Adipose tissue (tissue), 3 donors: ENCODE measurements around the gene ZSCAN30. TPM values are rescaled to one million over a fixed set of nuclear protein-coding genes. Genes with fewer than 3 reads are reported as not detected.

ENCODE experiments used
- H3K27ac ChIP-seq: one replicate; pipeline ENCODE4 v1.5.1; 2013; ENCODE audit warnings: low read depth, low read length
- WGBS, 3 donors: extraction: QIAGEN DNeasy Blood & Tissue Kit; methylation state at CpG; one replicate each; pipeline ENCODE4 v1.1.7; 2013; 5-methylcytosine and 5-hydroxymethylcytosine counted together
- polyA plus RNA-seq, 3 donors: library from polyadenylated mRNA; stranded (reverse); fragments of 200-250 nt; gene quantifications; one replicate each; pipeline ENCODE4 v1.2.3, GENCODE V29; 2013
- donor health status: healthy with polysubstance abuse.
- donor health status: Bipolar disorder and iron deficiency.
- donor health status: healthy.

Gene ZSCAN30
- polyA plus RNA-seq, 3 donors: 4.1 to 10.3 (median 6.2) TPM

DNA sequence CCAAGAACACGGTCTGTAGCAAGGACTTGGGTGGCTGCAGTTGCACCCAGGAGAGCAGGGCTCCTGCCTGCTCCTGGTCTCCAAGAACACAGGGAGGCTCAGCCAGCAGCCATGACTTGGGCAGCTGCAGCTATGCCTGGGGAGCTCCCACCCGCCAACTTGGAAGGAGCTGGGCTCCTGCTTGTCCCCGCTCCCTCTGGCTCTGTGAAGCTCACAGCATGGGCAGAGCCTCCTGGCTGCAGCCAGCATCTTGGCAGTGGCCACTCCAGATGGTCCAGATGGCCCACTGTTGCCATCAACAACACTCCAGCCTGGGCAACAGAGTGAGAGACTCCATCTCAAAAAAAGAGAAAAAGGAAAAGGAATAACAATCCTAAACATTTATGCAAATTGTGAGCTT lies 5.2 kb downstream of the ZSCAN30 start:
- WGBS, 3 donors: 97 to 100% (median 98%) methylated on average over 3 of the region's 3 CpGs

DNA sequence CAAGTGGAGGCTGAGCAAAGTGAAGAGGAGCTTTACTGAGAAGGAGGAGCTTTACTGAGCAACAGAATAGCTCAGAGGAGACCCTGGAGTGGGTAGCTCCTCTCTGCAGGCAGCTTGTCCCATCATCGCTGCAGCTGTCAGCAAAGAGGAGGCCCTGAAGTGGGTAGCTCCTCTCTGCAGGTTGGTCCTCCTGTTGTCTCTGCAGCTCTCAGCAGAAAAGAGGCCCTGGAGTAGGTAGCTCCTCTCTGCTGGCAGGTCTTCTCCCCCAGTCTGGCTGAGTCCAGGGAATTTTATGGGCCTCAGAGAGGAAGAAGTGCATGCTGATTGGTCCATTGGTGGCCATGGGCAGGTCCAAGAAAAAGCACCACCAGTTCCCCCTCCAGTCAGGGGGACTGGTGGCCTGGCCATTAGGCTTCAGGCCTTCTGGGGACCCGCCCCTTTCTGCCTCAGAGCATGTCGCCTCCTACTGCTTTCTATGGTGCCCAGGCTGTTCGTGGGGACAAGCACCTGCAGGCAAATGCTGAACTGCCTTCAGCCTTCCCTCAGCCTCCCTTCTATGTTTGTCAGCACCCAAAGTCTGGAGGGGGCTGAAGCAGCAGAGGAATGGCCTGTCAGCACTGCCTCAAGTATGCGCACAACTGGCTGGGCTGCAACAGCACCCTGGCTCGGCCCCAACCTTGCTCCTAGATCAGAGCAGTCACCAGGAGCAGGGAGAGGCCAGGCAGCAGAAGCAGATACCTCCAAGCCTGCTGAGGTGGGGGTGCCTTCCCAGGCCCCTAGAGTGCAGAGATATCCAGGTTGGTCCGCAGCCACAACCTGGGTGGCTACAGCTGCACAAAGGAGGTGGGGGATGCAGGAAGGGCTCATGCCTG lies 5.9 kb downstream of the ZSCAN30 start:
- 97 to 98% (median 97%) methylated on average over 7 of the region's 7 CpGs for WGBS, 3 donors
- H3K27ac ChIP-seq: no peak overlapping the region

More for the DNA sequence above, 5.2 kb downstream of the ZSCAN30 start:
- no peak overlapping the region for H3K27ac ChIP-seq

DNA sequence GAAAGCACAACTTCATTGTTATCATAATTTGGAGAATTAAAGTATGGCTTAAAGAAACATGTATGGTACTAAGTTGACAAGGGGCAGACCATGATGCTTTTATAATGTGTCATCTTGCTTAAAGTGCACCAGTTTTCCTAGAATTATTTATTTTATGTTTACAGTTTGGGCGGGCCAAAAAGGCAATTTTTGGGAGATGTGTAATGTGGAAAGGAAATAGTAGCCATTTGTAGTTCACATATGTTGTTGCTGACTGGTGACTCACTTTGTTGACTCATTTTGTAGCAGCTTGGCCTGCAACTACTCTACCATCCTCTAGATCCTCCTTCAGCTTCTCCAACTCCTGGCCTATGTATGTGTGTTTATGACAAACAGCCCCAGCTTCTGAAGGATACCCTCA lies 7.7 kb downstream of the ZSCAN30 start:
- H3K27ac ChIP-seq: no peak overlapping the region
- WGBS, 3 donors: 82 to 91% (median 86%) methylated on average over 1 of the region's 1 CpG

DNA sequence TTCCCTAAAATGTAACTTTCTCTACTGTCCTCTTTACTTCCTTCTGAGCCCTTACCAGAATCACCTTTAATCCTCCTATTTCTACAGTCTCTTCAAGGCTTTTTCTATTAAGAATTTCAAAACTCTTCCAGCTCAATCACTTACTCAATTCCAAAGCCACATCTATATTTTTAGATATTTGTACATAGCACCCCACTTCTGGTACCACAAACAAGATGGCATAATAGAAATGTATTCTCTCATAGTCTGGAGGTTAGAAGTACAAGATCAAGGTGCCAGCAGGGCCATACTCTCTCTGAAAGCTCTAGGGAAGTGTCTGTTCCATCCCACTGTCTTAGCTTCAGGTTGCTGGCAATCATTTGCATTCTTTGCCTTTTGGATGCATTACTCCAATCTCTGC lies 11.1 kb downstream of the ZSCAN30 start:
- H3K27ac ChIP-seq: no peak overlapping the region

DNA sequence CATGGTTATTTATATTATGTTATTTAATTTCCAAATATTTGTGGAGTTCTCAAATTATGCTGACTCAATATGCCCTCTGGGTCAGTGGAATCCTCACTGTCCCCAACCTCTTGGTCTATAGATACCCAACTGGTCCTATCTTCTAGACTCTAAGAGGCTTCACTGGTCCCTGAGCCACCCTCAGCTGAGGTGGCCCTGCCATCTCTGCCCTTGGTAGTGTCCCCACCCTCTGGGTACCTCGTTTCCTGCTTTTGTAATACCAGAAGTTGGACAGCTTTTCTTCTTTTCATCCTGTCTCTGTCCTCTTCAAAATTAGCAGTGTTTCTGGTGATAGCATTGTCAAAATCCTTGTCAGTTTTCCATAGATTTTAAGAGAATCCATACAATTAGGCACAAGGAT lies 11.9 kb downstream of the ZSCAN30 start:
- no peak overlapping the region for H3K27ac ChIP-seq
- 75 to 91% (median 88%) methylated on average over 1 of the region's 1 CpG for WGBS, 3 donors

DNA sequence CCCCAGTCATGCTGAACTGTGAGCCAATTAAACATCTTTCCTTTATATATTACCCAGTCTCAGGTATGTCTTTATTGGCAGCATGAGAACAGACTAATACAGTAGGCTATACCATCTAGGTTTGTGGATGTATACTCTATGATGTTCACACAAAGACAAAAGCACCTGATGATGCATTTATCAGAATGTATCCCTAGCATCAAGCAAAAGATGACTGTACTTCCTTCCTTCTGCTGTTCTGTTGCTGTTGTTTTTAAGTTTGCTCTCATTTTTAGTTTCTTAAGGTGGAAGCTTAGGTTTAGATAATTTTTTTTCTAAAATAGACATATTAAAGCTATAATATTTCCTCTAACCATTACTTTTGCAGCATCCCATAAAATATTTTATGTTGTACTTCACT lies 12.4 kb downstream of the ZSCAN30 start:
- H3K27ac ChIP-seq: no peak overlapping the region

DNA sequence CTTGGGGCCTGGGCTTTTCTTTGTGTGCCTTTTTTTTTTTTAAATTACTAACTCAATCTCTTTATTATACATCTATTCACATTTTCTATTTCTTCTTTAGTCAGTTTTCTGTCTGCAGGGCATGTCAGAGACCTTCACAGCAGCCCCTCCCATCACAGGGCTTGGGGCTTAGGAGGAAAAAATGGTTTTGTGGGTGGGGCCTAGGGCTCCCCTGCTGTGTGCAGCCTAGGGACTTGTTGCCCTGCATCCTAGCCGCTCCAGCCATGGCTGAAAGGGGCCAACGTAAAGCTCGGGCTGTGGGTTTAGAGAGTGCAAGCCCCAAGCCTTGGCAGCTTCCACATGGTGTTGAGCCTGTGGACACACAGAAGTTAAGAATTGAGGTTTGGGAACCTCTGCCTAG lies 13.8 kb downstream of the ZSCAN30 start:
- 96 to 100% (median 99%) methylated on average over 3 of the region's 3 CpGs for WGBS, 3 donors

DNA sequence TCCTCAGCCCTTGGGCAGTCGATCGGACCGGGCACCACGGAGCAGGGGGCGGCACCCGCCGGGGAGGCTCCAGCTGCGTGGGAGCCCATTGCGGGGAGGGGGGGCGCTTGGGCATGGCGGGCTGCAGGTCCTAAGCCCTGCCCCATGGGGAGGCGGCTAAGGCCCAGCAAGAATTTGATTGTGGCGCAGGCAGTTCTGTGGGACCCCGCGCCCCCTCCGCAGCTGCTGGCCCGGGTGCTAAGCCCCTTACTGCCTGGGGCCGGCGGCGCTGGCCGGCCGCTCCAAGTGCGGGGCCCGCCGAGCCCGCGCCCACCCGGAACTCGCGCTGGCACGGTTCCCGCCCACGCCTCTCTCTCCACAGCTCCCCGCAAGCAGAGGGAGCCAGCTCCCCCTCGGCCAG lies 18.4 kb downstream of the ZSCAN30 start:
- 93 to 96% (median 96%) methylated on average over 19 to 35 of the region's 35 CpGs for WGBS, 3 donors
- H3K27ac ChIP-seq: no peak overlapping the region

More for the DNA sequence above, 13.8 kb downstream of the ZSCAN30 start:
- no peak overlapping the region for H3K27ac ChIP-seq

DNA sequence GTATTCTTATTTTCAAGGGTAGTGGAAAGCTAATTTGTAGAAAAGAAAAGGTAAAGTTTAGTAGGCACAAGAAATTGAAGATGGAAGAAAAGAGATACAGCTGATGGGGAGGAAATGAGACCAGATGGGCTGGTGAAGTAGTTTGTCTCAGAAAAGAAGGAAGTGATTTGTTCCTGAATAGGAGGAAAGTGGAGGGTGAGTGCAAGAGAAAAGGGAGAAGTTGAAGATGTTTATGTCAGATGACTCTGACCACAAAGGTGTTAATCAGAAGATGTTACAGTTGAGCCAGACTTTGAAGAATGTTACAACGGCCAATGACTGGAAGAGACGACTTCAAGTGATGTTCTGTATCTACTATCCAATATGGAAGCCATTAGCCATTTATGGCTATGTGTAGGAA lies 21.2 kb downstream of the ZSCAN30 start:
- H3K27ac ChIP-seq: no peak overlapping the region
- WGBS, 3 donors: 47 to 81% (median 74%) methylated on average over 2 of the region's 2 CpGs

DNA sequence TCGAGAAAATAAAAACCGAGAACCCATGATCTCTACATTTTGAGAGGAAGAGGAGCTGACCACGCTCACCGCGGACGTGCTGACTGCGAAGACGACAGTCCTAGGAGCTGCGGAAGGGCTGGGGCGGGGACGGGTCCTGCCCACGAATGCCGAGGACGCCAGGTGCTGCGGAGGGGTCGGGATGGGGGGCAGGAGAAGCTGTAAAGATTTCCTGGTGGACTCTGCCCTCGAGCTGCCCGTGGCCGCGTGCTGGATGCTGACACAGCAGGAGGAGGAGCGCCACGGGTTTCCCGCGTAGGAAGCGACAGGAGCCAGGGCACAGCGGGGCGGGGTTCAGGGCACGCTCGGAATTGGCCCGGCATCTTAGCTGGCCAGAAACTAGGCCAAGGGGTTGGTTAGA lies 22.2 kb downstream of the ZSCAN30 start:
- H3K27ac ChIP-seq: no peak overlapping the region
- 30 to 40% (median 33%) methylated on average over 30 of the region's 30 CpGs for WGBS, 3 donors

DNA sequence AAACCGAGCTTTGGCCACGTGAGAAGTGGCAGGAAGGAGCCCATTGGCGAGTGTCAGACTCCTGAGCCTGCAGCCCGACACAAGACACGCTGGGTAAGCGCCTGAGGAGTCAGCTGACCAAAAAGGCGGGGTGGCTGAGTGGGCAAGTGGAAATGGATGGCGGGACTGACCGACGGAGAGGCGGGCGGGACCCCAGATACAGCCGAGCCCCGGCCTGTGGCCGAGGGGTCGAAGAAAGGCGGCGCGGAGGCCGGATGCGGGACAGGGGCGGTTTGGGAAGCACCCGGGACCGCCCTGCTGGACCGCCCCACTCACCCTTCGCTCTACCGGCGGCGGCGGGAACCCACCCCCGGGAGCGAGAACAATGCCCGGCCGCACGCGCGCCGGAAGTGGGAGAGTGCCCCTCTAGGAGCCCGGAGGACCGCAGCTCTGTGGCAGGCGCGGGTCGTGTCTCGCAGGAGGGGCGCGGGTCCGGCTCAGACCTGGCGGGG lies 22.8 kb downstream of the ZSCAN30 start:
- 1 to 3% (median 1%) methylated on average over 43 to 48 of the region's 48 CpGs for WGBS, 3 donors
- no peak overlapping the region for H3K27ac ChIP-seq

DNA sequence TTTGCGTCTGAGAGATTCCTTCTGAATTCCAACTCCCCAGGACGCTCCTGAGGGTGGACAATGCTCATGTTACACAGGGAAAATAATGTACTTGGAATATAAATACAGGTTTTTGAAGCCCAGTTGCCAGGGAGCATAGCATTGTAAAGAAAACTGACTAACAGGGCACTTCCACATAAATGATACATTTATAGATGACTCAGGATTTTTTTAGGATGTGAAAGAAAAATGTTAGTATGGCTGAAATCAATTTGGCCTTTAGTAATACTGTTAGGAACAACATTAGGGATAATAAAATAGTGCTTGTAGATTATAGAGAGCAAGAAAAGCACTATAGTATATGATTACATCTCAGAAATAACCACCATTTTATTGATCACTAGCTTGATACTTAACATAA lies 25.6 kb downstream of the ZSCAN30 start:
- no peak overlapping the region for H3K27ac ChIP-seq
- WGBS, 3 donors: 89 to 95% (median 90%) methylated on average over 2 of the region's 2 CpGs

DNA sequence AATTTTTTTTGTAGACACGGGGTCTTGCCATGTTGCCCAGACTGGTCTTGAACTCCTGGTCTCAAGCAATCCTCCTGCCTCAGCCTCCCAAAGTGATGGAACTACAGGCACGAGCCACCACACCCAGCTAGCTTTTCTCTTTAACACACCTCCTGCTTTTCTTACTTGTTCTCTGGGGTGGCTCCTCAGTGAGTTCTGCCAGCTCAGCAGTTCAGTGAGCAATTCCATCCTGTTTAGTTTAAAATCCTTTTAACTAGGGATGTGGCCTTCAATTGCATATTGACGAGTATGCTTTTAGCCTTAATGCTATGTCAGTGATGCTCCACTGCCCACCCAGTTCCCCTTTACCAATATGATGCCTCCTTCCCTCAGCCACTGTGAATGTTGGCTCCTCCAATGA lies 33.1 kb downstream of the ZSCAN30 start:
- 92 to 97% (median 93%) methylated on average over 3 of the region's 3 CpGs for WGBS, 3 donors
- H3K27ac ChIP-seq: no peak overlapping the region

DNA sequence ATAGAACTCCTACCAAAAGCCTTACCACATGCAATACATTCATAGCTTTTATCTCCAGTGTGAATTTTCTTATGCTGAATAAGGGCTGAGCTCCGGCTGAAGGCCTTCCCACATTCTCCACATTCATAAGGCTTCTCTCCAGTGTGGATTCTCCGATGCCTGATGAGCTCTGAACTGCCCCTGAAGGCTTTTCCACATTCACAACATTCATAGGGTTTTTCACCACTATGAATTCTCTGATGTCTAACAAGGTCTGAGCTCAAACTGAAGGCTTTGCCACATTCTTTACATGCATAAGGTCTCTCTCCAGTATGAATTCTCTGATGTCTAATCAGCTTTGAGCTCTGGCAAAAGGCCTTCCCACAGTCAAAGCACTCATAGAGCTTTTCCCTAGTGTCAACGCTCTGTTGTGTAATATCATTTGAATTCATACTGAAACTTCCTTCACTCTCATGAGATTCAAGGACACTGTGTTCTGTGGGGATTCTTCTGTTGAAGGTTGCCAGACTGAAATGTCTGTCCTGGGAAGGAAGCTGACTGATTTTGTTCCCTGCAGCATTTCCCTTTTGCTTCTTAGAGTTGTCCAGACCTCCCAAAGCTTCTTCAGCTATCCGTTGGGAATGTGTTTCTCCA lies 36.3 kb downstream of the ZSCAN30 start:
- no peak overlapping the region for H3K27ac ChIP-seq
- WGBS, 3 donors: 95 to 97% (median 97%) methylated on average over 4 of the region's 4 CpGs

DNA sequence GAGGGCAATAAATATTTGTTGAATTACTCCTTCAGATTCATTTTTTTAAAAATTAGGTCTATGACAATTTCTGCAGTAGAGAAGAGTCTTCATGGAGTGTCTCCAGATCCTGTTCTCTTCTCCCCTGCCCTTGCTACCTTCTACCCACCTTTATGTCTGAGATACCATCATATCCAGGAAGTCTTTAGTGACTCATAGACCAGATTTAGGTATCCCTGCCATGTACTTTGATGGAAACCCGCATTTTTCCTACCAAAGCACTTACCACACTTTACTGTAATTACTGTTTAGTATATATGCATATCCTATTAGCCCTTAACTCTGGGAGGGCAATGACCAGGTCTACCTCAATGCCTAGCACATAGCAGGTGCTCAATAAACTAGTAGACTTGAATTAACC lies 37.6 kb downstream of the ZSCAN30 start:
- WGBS, 3 donors: 84 to 96% (median 94%) methylated on average over 1 of the region's 1 CpG
- H3K27ac ChIP-seq: no peak overlapping the region

DNA sequence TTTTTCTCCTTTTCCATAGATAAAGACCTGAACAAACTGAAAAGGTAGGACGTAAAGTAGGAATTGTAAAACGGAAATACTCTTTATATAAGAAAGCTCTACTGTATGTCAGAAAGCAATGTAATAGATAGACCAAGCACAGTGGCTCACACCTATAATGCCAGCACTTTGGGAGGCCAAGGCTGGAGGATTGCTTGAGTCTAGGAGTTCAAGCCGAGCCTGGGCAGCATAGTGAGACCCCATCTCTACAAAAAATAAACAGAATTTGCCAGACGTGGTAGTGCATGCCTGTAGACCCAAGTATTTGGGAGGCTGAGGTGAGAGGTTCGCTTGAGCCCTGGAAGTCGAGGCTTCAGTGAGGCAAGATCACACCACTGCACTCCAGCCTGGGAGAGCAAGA lies 41.6 kb downstream of the ZSCAN30 start:
- 96 to 97% (median 97%) methylated on average over 6 of the region's 6 CpGs for WGBS, 3 donors
- H3K27ac ChIP-seq: no peak overlapping the region

DNA sequence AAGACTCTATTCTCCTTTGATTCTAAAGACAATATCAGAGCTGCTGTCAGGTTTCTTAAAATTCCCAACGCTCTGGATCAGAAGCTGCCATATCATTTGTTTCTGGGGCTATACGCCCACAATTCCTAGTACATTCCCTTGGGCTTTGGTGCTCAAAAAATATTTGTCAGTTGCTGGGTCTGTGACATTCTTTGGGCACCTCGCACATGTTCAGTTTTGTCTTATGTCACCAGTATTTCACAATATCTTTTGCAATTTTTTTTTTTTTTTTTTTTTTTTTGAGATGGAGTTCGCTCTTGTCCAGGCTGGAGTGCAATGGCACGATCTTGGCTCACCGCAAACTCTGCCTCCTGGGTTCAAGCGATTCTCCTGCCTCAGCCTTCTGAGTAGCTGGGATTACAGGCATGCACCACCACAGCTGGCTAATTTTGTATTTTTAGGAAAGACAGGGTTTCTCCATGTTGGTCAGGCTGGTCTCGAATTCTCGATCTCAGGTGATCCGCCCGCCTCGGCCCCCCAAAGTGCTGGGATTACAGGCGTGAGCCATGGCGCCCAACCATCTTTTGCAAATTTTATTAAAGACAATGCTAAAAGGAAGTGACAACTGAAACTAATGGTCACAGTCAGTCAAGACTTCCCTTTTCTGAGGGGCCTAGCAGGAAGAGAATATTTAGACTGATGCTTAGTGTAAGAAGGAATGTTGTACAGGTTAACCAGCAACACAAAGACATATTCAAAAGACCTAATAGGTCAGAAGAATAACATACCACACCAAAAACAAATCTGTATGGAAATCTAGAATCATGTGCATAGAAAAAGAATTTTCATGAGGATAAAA lies 42.4 kb downstream of the ZSCAN30 start:
- WGBS, 3 donors: 83 to 94% (median 84%) methylated on average over 14 of the region's 14 CpGs
- no peak overlapping the region for H3K27ac ChIP-seq

DNA sequence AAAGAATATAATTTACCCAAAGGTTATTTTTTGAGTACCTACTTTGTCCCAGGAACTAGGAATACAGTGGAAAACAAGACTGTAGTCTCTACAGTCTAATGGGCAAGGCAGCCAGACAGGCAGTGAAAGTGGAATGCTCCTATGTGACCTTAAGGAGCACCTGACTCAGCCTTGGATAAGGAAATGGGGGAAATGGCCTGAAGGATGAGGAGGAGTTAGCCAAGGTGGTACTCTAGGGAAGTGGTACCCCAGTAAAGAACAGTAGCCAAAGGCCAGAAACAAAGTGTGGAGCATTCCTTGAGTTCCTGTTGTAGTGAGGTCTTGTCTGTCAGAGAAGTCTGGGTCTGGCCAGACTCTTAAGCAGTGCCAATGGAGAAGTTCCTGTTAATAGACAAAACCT lies 43.2 kb downstream of the ZSCAN30 start:
- H3K27ac ChIP-seq: no peak overlapping the region

DNA sequence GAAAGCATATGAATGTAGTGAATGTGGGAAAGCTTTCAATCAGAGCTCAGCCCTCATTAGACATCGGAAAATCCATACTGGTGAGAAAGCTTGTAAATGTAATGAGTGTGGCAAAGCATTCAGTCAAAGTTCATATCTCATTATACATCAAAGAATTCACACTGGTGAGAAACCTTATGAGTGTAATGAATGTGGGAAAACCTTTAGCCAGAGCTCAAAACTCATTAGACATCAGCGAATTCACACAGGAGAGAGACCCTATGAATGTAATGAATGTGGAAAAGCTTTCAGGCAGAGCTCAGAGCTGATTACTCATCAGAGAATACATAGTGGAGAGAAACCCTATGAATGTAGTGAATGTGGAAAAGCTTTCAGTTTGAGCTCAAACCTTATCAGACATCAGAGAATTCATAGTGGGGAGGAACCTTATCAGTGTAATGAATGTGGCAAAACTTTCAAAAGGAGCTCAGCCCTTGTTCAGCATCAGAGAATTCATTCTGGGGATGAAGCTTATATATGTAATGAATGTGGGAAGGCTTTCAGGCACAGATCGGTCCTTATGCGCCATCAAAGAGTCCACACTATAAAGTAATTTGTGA lies 44.2 kb downstream of the ZSCAN30 start:
- 89 to 96% (median 92%) methylated on average over 4 of the region's 4 CpGs for WGBS, 3 donors
- no peak overlapping the region for H3K27ac ChIP-seq
